ENCODE data around the gene SPRR3. TPM values are rescaled to one million over a fixed set of nuclear protein-coding genes. Genes with fewer than 3 reads are reported as not detected.
"Not testable (repeated sequence)": the region's sequence is repeated elsewhere in the genome, so short reads cannot be mapped to it uniquely, and the experiment has no call there.

Gene SPRR3
- total RNA-seq, 1 experiment from 2014 or later = not detected

GRCh38 chr1:153011235-153011758 is 9.7 kb downstream of the SPRR3 start:
- H3K79me2 ChIP-seq (ENCODE audit: insufficient read depth, low read length); H2AFZ ChIP-seq (ENCODE audit: low read depth, low read length, poor library complexity, severe bottlenecking); ATAC-seq; BruUV-seq (replicated peaks); H3K27me3 ChIP-seq (ENCODE audit: insufficient read depth, low read length); intact Hi-C loops (cut with micrococcal nuclease); H3K27ac ChIP-seq (ENCODE audit: low read depth, low read length); H3K4me3 ChIP-seq (replicated peaks in 1 of 2; ENCODE audit: low read depth in 1 of 2, low read length in 2 of 2); H3K36me3 ChIP-seq (ENCODE audit: control insufficient read depth in 1 of 2, insufficient read depth in 2 of 2, low read length in 2 of 2); H3K4me2 ChIP-seq (ENCODE audit: low read length); H3K9ac ChIP-seq (ENCODE audit: low read length); RAD21 ChIA-PET (ENCODE audit: low non-redundant PET in 1 of 2, low total read pairs in 2 of 2, uncharacterized antibody in 2 of 2, unreplicated experiment in 2 of 2); H3K9me3 ChIP-seq (ENCODE audit: control insufficient read depth in 1 of 2, insufficient read depth in 1 of 2, low read depth in 1 of 2, low read length in 2 of 2); POLR2A ChIA-PET; H4K20me1 ChIP-seq (ENCODE audit: insufficient read depth); CTCF ChIA-PET; H3K9me2 ChIP-seq (ENCODE audit: insufficient read depth); DNase-seq (ENCODE audit: low read depth, low spot score); H3K4me1 ChIP-seq (ENCODE audit: control insufficient read depth in 1 of 2, insufficient read depth in 2 of 2, low read length in 2 of 2): not testable (repeated sequence)

DNA sequence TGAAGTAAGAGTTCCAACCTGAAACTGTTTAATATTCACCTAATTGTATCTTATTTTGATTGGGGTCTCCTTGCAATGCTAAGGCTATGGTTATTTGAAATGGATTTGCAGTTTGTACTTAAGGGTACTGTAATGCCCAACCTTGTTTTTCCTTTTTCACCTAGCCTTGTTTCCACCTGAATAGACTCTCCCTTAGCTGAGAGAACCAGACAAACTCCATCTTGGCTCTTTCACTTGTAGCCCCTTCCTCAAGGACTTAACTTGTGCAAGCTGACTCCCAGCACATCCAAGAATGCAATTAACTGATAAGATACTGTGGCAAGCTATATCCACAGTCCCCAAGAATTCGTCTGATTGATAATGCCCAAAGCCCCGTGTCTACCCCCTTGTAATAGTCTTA is 20.3 kb downstream of the SPRR3 start:
- H3K4me1 ChIP-seq (ENCODE audit: control insufficient read depth in 1 of 2, insufficient read depth in 2 of 2, low read length in 2 of 2); ATAC-seq; CTCF ChIA-PET; H3K36me3 ChIP-seq (ENCODE audit: control insufficient read depth in 1 of 2, insufficient read depth in 2 of 2, low read length in 2 of 2); POLR2A ChIA-PET; H4K20me1 ChIP-seq (ENCODE audit: insufficient read depth); H2AFZ ChIP-seq (ENCODE audit: low read depth, low read length, poor library complexity, severe bottlenecking); H3K9me3 ChIP-seq (ENCODE audit: control insufficient read depth in 1 of 2, insufficient read depth in 1 of 2, low read depth in 1 of 2, low read length in 2 of 2); H3K9me2 ChIP-seq (ENCODE audit: insufficient read depth); H3K27ac ChIP-seq (ENCODE audit: low read depth, low read length); H3K79me2 ChIP-seq (ENCODE audit: insufficient read depth, low read length); RAD21 ChIA-PET (ENCODE audit: low non-redundant PET in 1 of 2, low total read pairs in 2 of 2, uncharacterized antibody in 2 of 2, unreplicated experiment in 2 of 2); H3K4me2 ChIP-seq (ENCODE audit: low read length); BruUV-seq (replicated peaks); H3K4me3 ChIP-seq (replicated peaks in 1 of 2; ENCODE audit: low read depth in 1 of 2, low read length in 2 of 2); intact Hi-C loops (cut with micrococcal nuclease); DNase-seq (ENCODE audit: low read depth, low spot score); H3K9ac ChIP-seq (ENCODE audit: low read length): not testable (repeated sequence)
- H3K27me3 ChIP-seq (ENCODE audit: insufficient read depth, low read length) = peaks cover 17% of the 10 kb centered on the region

- H3K4me3 ChIP-seq (replicated peaks in 1 of 2; ENCODE audit: low read depth in 1 of 2, low read length in 2 of 2); H3K27ac ChIP-seq (ENCODE audit: low read depth, low read length); H3K9me3 ChIP-seq (ENCODE audit: control insufficient read depth in 1 of 2, insufficient read depth in 1 of 2, low read depth in 1 of 2, low read length in 2 of 2); H4K20me1 ChIP-seq (ENCODE audit: insufficient read depth); H3K36me3 ChIP-seq (ENCODE audit: control insufficient read depth in 1 of 2, insufficient read depth in 2 of 2, low read length in 2 of 2); ATAC-seq; H3K79me2 ChIP-seq (ENCODE audit: insufficient read depth, low read length); intact Hi-C loops (cut with micrococcal nuclease); H3K9ac ChIP-seq (ENCODE audit: low read length); H2AFZ ChIP-seq (ENCODE audit: low read depth, low read length, poor library complexity, severe bottlenecking); H3K4me2 ChIP-seq (ENCODE audit: low read length); POLR2A ChIA-PET; BruUV-seq (replicated peaks); CTCF ChIA-PET; H3K4me1 ChIP-seq (ENCODE audit: control insufficient read depth in 1 of 2, insufficient read depth in 2 of 2, low read length in 2 of 2); DNase-seq (ENCODE audit: low read depth, low spot score); RAD21 ChIA-PET (ENCODE audit: low non-redundant PET in 1 of 2, low total read pairs in 2 of 2, uncharacterized antibody in 2 of 2, unreplicated experiment in 2 of 2); H3K9me2 ChIP-seq (ENCODE audit: insufficient read depth): not testable (repeated sequence)
- peaks cover 17% of the 10 kb centered on the region for H3K27me3 ChIP-seq (ENCODE audit: insufficient read depth, low read length)
Measured at GRCh38 chr1:153022340-153022739, 20.8 kb downstream of the SPRR3 start.

Data from HCT116 (cell line).